ENCODE measurements around the gene ANKRD16.

DNA sequence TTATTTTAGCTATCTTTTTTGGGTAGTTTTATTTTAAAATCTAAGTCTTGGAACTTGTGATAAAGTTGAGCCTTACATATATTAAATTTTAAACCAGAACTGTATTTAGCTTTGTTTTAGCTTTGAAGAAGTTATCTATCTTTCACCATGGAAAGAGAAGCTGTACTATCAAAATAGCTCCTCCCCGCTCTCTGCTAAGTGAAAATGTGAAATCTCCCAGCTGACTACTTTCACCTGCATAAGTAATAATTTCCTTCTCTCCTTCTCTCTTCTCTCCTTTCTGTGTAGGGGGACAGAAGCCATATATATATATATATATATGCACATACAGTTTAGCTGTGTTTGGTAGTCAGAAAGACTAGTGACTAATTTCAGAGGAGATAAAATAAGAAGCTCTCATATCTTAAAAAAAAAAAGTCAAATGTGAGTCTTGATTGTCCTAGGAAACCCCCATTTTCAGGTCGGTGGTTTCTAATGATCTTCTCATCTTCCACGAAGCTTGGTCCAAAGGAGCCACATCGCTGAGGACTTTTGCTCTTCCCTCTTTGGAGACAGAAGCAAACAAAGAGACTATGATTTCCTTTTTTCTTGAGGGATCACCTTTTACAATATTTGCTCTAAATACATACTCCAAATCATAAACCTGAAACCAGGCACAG lies 45.9 kb downstream of the ANKRD16 start:
- TF ChIP-seq, protein P1, sequence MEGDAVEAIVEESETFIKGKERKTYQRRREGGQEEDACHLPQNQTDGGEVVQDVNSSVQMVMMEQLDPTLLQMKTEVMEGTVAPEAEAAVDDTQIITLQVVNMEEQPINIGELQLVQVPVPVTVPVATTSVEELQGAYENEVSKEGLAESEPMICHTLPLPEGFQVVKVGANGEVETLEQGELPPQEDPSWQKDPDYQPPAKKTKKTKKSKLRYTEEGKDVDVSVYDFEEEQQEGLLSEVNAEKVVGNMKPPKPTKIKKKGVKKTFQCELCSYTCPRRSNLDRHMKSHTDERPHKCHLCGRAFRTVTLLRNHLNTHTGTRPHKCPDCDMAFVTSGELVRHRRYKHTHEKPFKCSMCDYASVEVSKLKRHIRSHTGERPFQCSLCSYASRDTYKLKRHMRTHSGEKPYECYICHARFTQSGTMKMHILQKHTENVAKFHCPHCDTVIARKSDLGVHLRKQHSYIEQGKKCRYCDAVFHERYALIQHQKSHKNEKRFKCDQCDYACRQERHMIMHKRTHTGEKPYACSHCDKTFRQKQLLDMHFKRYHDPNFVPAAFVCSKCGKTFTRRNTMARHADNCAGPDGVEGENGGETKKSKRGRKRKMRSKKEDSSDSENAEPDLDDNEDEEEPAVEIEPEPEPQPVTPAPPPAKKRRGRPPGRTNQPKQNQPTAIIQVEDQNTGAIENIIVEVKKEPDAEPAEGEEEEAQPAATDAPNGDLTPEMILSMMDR (IDR thresholded peaks at IDR 0.05), result no peak
- TF ChIP-seq EZH2phosphoT487 (IDR thresholded peaks at IDR 0.05), result no peak
- no peak for TF ChIP-seq EZH2 (IDR thresholded peaks at IDR 0.05)
